GM21619 (cell line): ENCODE results near the gene CLEC19A.
"Not testable (repeated sequence)": the region's sequence is repeated elsewhere in the genome, so short reads cannot be mapped to it uniquely, and the experiment has no call there.

Experiments
- ATAC-seq: cut with Tn5 transposase; IDR thresholded peaks from one replicate; pipeline ENCODE4 v1.9.1; 2021; ENCODE audit not compliant: unreplicated experiment

The CLEC19A gene

GRCh38 chr16:19321186-19321585 lies 35.7 kb downstream of the CLEC19A start:
- ATAC-seq, result not testable (repeated sequence)

- ATAC-seq, result no peak
Observed at GRCh38 chr16:19323596-19323995, 38.1 kb downstream of the CLEC19A start.

- no peak for ATAC-seq
Observed at GRCh38 chr16:19328364-19328763, 42.8 kb downstream of the CLEC19A start.

- ATAC-seq, result no peak
Observed at GRCh38 chr16:19329932-19330331, 44.4 kb downstream of the CLEC19A start.

- ATAC-seq, result no peak
Observed at GRCh38 chr16:19330841-19331397, 45.4 kb downstream of the CLEC19A start.

- ATAC-seq, result no peak
Observed at GRCh38 chr16:19331794-19332193, 46.3 kb downstream of the CLEC19A start.

- ATAC-seq, result no peak
Observed at GRCh38 chr16:19338335-19338734, 52.8 kb downstream of the CLEC19A start.

GRCh38 chr16:19344224-19344801 lies 58.8 kb downstream of the CLEC19A start:
- no peak for ATAC-seq

- ATAC-seq, result no peak
Observed at GRCh38 chr16:19344980-19345379, 59.4 kb downstream of the CLEC19A start.

GRCh38 chr16:19346335-19346922 lies 60.9 kb downstream of the CLEC19A start:
- no peak for ATAC-seq

GRCh38 chr16:19348125-19348524 lies 62.6 kb downstream of the CLEC19A start:
- no peak for ATAC-seq

- no peak for ATAC-seq
Observed at GRCh38 chr16:19348578-19349315, 63.2 kb downstream of the CLEC19A start.

GRCh38 chr16:19354371-19354770 lies 68.8 kb downstream of the CLEC19A start:
- no peak for ATAC-seq

GRCh38 chr16:19356024-19356952 lies 70.8 kb downstream of the CLEC19A start:
- ATAC-seq, result no peak

- ATAC-seq, result no peak
Observed at GRCh38 chr16:19359556-19359955, 74.0 kb downstream of the CLEC19A start.
